Measurements from ENCODE around the gene IRGM.
"Not testable (repeated sequence)": the region's sequence is repeated elsewhere in the genome, so short reads cannot be mapped to it uniquely, and the experiment has no call there.

Gene IRGM

GRCh38 chr5:150846308-150846653 is at the start of gene IRGM:
IRGM (plus strand) TSS chr5:150846521; CDS start chr5:150848124, 1,603 bp downstream.
- H3K4me3 ChIP-seq (ENCODE audit: severe bottlenecking); ATAC-seq (ENCODE audit: low read depth); H3K36me3 ChIP-seq (ENCODE audit: low read depth); DNase-seq (ENCODE audit: low spot score); H3K27me3 ChIP-seq (ENCODE audit: insufficient read depth, poor library complexity, severe bottlenecking); H3K4me1 ChIP-seq (ENCODE audit: insufficient read depth, poor library complexity, severe bottlenecking); H3K27ac ChIP-seq (ENCODE audit: poor library complexity, severe bottlenecking); H3K9me3 ChIP-seq (ENCODE audit: severe bottlenecking): not testable (repeated sequence)

- TF ChIP-seq CTCF (IDR thresholded peaks at IDR 0.05; ENCODE audit: poor library complexity, severe bottlenecking): no peak
- Histone ChIP-seq H3K27me3 (ENCODE audit: insufficient read depth, poor library complexity, severe bottlenecking) (no peaks in the 10 kb centered on the region), H3K4me1 (ENCODE audit: insufficient read depth, poor library complexity, severe bottlenecking) (no peaks in the 10 kb centered on the region), H3K36me3 (ENCODE audit: low read depth) (peaks cover 4% of the 10 kb centered on the region; the same call in 1 of the 2 replicates), H3K4me3 (ENCODE audit: severe bottlenecking) (no peak overlapping the region), H3K9me3 (ENCODE audit: severe bottlenecking) (no peaks in the 10 kb centered on the region), H3K27ac (ENCODE audit: poor library complexity, severe bottlenecking) (no peak overlapping the region)
- no peak for DNase-seq (ENCODE audit: low spot score)
- no peak for ATAC-seq (ENCODE audit: low read depth)
Measured at GRCh38 chr5:150797384-150797783, 48.9 kb upstream of the IRGM start.

GRCh38 chr5:150801117-150801927 is 45.0 kb upstream of the IRGM start:
- DNase-seq (ENCODE audit: low spot score) (no peak), ATAC-seq (ENCODE audit: low read depth) (peak; percentile 93)
- H3K4me1 ChIP-seq (ENCODE audit: insufficient read depth, poor library complexity, severe bottlenecking): no peaks in the 10 kb centered on the region
- no peak overlapping the region for H3K27ac ChIP-seq (ENCODE audit: poor library complexity, severe bottlenecking)
- H3K36me3 ChIP-seq (ENCODE audit: low read depth): peaks cover 4% of the 10 kb centered on the region; the same call in 1 of the 2 replicates
- peak overlapping the region; percentile 3 for H3K4me3 ChIP-seq (ENCODE audit: severe bottlenecking)
- TF ChIP-seq CTCF (IDR thresholded peaks at IDR 0.05; ENCODE audit: poor library complexity, severe bottlenecking): peak; percentile 89
- H3K9me3 ChIP-seq (ENCODE audit: severe bottlenecking): no peaks in the 10 kb centered on the region
- H3K27me3 ChIP-seq (ENCODE audit: insufficient read depth, poor library complexity, severe bottlenecking): no peaks in the 10 kb centered on the region

- peaks cover 4% of the 10 kb centered on the region for H3K27me3 ChIP-seq (ENCODE audit: insufficient read depth, poor library complexity, severe bottlenecking)
- H3K4me1 ChIP-seq (ENCODE audit: insufficient read depth, poor library complexity, severe bottlenecking): no peaks in the 10 kb centered on the region
- H3K4me3 ChIP-seq (ENCODE audit: severe bottlenecking): no peak overlapping the region
- H3K27ac ChIP-seq (ENCODE audit: poor library complexity, severe bottlenecking): no peak overlapping the region
- H3K36me3 ChIP-seq (ENCODE audit: low read depth): no peaks in the 10 kb centered on the region
- DNase-seq (ENCODE audit: low spot score): no peak
- no peak for TF ChIP-seq CTCF (IDR thresholded peaks at IDR 0.05; ENCODE audit: poor library complexity, severe bottlenecking)
- no peak for ATAC-seq (ENCODE audit: low read depth)
- no peaks in the 10 kb centered on the region for H3K9me3 ChIP-seq (ENCODE audit: severe bottlenecking)
Measured at GRCh38 chr5:150804388-150804787, 41.9 kb upstream of the IRGM start.

- H3K4me3 ChIP-seq (ENCODE audit: severe bottlenecking): no peak overlapping the region
- peaks cover 4% of the 10 kb centered on the region for H3K27me3 ChIP-seq (ENCODE audit: insufficient read depth, poor library complexity, severe bottlenecking)
- TF ChIP-seq CTCF (IDR thresholded peaks at IDR 0.05; ENCODE audit: poor library complexity, severe bottlenecking): no peak
- ATAC-seq (ENCODE audit: low read depth): no peak
- no peak for DNase-seq (ENCODE audit: low spot score)
- H3K27ac ChIP-seq (ENCODE audit: poor library complexity, severe bottlenecking): no peak overlapping the region
- no peaks in the 10 kb centered on the region for H3K4me1 ChIP-seq (ENCODE audit: insufficient read depth, poor library complexity, severe bottlenecking)
- no peaks in the 10 kb centered on the region for H3K36me3 ChIP-seq (ENCODE audit: low read depth)
- H3K9me3 ChIP-seq (ENCODE audit: severe bottlenecking): no peaks in the 10 kb centered on the region
Measured at GRCh38 chr5:150809363-150809762, 37.0 kb upstream of the IRGM start.
